ENCODE measurements around the gene RPE65. TPM values are rescaled to one million over a fixed set of nuclear protein-coding genes. Genes with fewer than 3 reads are reported as not detected.
"Not testable (repeated sequence)": the region's sequence is repeated elsewhere in the genome, so short reads cannot be mapped to it uniquely, and the experiment has no call there.

The RPE65 gene
- total RNA-seq, 4 donors from 2014 or later: not detected

GRCh38 chr1:68493193-68493592 is 43.4 kb upstream of the RPE65 start:
- no peak for TF ChIP-seq POLR2A (IDR thresholded peaks at IDR 0.05)
- no peak for TF ChIP-seq CTCF (IDR thresholded peaks at IDR 0.05)
- Histone ChIP-seq H3K36me3 (no peaks in the 10 kb centered on the region), H3K4me3 (no peak overlapping the region), H3K9me3 (no peaks in the 10 kb centered on the region), H3K27ac (no peak overlapping the region), H3K27me3 (no peaks in the 10 kb centered on the region), H3K4me1 (peaks cover 0 to 9% (median 2%) of the 10 kb centered on the region in 4 donors)
- DNase-seq: no peak

GRCh38 chr1:68492255-68492654 is 42.5 kb upstream of the RPE65 start:
- DNase-seq, H3K27ac ChIP-seq, H3K4me3 ChIP-seq: not testable (repeated sequence)

GRCh38 chr1:68490046-68490651 is 40.4 kb upstream of the RPE65 start:
- no peaks in the 10 kb centered on the region for H3K4me1 ChIP-seq
- no peaks in the 10 kb centered on the region for H3K9me3 ChIP-seq
- TF ChIP-seq POLR2A (IDR thresholded peaks at IDR 0.05) (no peak), CTCF (IDR thresholded peaks at IDR 0.05) (no peak)
- no peak for DNase-seq
- no peaks in the 10 kb centered on the region for H3K36me3 ChIP-seq
- no peak overlapping the region for H3K27ac ChIP-seq
- H3K4me3 ChIP-seq: no peak overlapping the region
- no peaks in the 10 kb centered on the region for H3K27me3 ChIP-seq

More at GRCh38 chr1:68492255-68492654, 42.5 kb upstream of the RPE65 start:
- H3K27me3 ChIP-seq, H3K9me3 ChIP-seq, H3K36me3 ChIP-seq, H3K4me1 ChIP-seq: not testable (repeated sequence)

GRCh38 chr1:68485431-68486022 is 35.8 kb upstream of the RPE65 start:
- no peaks in the 10 kb centered on the region for H3K9me3 ChIP-seq
- no peaks in the 10 kb centered on the region for H3K36me3 ChIP-seq
- no peak for TF ChIP-seq POLR2A (IDR thresholded peaks at IDR 0.05)
- TF ChIP-seq CTCF (IDR thresholded peaks at IDR 0.05): no peak
- no peaks in the 10 kb centered on the region for H3K4me1 ChIP-seq
- no peaks in the 10 kb centered on the region for H3K27me3 ChIP-seq
- no peak for DNase-seq
- H3K27ac ChIP-seq: no peak overlapping the region
- no peak overlapping the region for H3K4me3 ChIP-seq

GRCh38 chr1:68484618-68485017 is 34.9 kb upstream of the RPE65 start:
- Histone ChIP-seq H3K36me3 (no peaks in the 10 kb centered on the region), H3K9me3 (no peaks in the 10 kb centered on the region), H3K4me1 (no peaks in the 10 kb centered on the region), H3K4me3 (no peak overlapping the region), H3K27me3 (no peaks in the 10 kb centered on the region), H3K27ac (no peak overlapping the region)
- no peak for DNase-seq
- no peak for TF ChIP-seq CTCF (IDR thresholded peaks at IDR 0.05)
- no peak for TF ChIP-seq POLR2A (IDR thresholded peaks at IDR 0.05)

- TF ChIP-seq CTCF (IDR thresholded peaks at IDR 0.05) (no peak), POLR2A (IDR thresholded peaks at IDR 0.05) (no peak)
- no peaks in the 10 kb centered on the region for H3K36me3 ChIP-seq
- H3K4me1 ChIP-seq: no peaks in the 10 kb centered on the region
- H3K4me3 ChIP-seq: no peak overlapping the region
- H3K9me3 ChIP-seq: no peaks in the 10 kb centered on the region
- no peak overlapping the region for H3K27ac ChIP-seq
- DNase-seq: no peak
- no peaks in the 10 kb centered on the region for H3K27me3 ChIP-seq
Observed at GRCh38 chr1:68481041-68481440, 31.3 kb upstream of the RPE65 start.
